Keratinocyte (primary cell): ENCODE results near the gene DIAPH3. TPM values are rescaled to one million over a fixed set of nuclear protein-coding genes. Genes with fewer than 3 reads are reported as not detected.
A peak's percentile ranks its signal among the peaks of the same experiment; 100 is the strongest.

Source experiments
- DNase-seq: peaks from one replicate; pipeline ENCODE4 v3.0.0-alpha.2; 2011; ENCODE audit warnings: low read depth, missing footprints, low spot score
- FAIRE-seq: peaks from 2 replicates; lab custom pipeline; 2011; peaks lifted over from hg19 to GRCh38; lab: Jason Lieb, UNC
- H2AFZ ChIP-seq: 2 replicates; pipeline ENCODE4 v1.6.0; 2012; ENCODE audit warnings: low read length, control low read depth, inconsistent platforms; ENCODE audit not compliant: control insufficient read depth
- H3K27ac ChIP-seq: 2 replicates; pipeline ENCODE4 v1.5.1; 2011; ENCODE audit warnings: low read length; ENCODE audit not compliant: control insufficient read depth, insufficient read depth
- H3K27me3 ChIP-seq: 3 replicates; pipeline ENCODE4 v1.6.0; 2011; ENCODE audit warnings: low read length; ENCODE audit not compliant: control insufficient read depth, insufficient read depth; ENCODE audit errors: extremely low read depth
- H3K36me3 ChIP-seq, 2 experiments: 2 replicates in 1 of 2; 3 replicates in 1 of 2; pipeline ENCODE4 v1.5.1; 2011; ENCODE audit warnings: low read length in 2 of 2, mild to moderate bottlenecking in 1 of 2; ENCODE audit not compliant: control insufficient read depth in 2 of 2, insufficient read depth in 2 of 2; ENCODE audit errors: extremely low read depth in 1 of 2
- H3K4me1 ChIP-seq: 3 replicates; pipeline ENCODE4 v1.5.1; 2011; ENCODE audit warnings: low read length; ENCODE audit not compliant: control insufficient read depth, insufficient read depth; ENCODE audit errors: extremely low read depth
- H3K4me2 ChIP-seq: 3 replicates; pipeline ENCODE4 v1.6.0; 2011; ENCODE audit warnings: low read depth, low read length; ENCODE audit not compliant: control insufficient read depth, insufficient read depth; ENCODE audit errors: extremely low read depth
- H3K4me3 ChIP-seq, 3 experiments: fragments of 200-600 bp in 1 of 3; sonication (generic) in 1 of 3; 2 replicates in 2 of 3; 3 replicates in 1 of 3; pipeline ENCODE4 v1.5.1; 2011 to 2016; ENCODE audit warnings: low read length in 3 of 3, mild to moderate bottlenecking in 3 of 3, control low read depth in 2 of 3, inconsistent platforms in 1 of 3, low read depth in 1 of 3, mixed read lengths in 1 of 3, mixed run types in 1 of 3, moderate library complexity in 1 of 3; ENCODE audit not compliant: control insufficient read depth in 2 of 3, insufficient read depth in 2 of 3; ENCODE audit errors: extremely low read depth in 1 of 3
- H3K79me2 ChIP-seq: 2 replicates; pipeline ENCODE4 v1.6.0; 2012; ENCODE audit warnings: low read length; ENCODE audit not compliant: control insufficient read depth, insufficient read depth
- H3K9ac ChIP-seq: 3 replicates; pipeline ENCODE4 v1.6.0; 2011; ENCODE audit warnings: low read length; ENCODE audit not compliant: control insufficient read depth, insufficient read depth; ENCODE audit errors: extremely low read depth
- H3K9me1 ChIP-seq: 3 replicates; pipeline ENCODE4 v1.6.0; 2011; ENCODE audit warnings: low read length; ENCODE audit not compliant: control insufficient read depth, insufficient read depth; ENCODE audit errors: extremely low read depth
- H3K9me3 ChIP-seq: 2 replicates; pipeline ENCODE4 v1.5.1; 2012; ENCODE audit warnings: low read depth, low read length; ENCODE audit not compliant: control insufficient read depth
- H4K20me1 ChIP-seq: 3 replicates; pipeline ENCODE4 v1.6.0; 2011; ENCODE audit warnings: low read length; ENCODE audit not compliant: control insufficient read depth, insufficient read depth; ENCODE audit errors: extremely low read depth
- CTCF ChIP-seq, 3 experiments: IDR thresholded peaks in 1 of 3; conservative IDR thresholded peaks in 1 of 3; optimal IDR thresholded peaks in 1 of 3; 2 replicates in 2 of 3; 3 replicates in 1 of 3; pipeline versions ENCODE3 to v1.5.1; 2011; ENCODE audit warnings: low read length in 3 of 3, mild to moderate bottlenecking in 3 of 3, moderate library complexity in 2 of 3, control low read depth in 1 of 3, inconsistent platforms in 1 of 3; ENCODE audit not compliant: insufficient read depth in 2 of 3; ENCODE audit errors: extremely low read depth in 1 of 3
- EZH2 ChIP-seq: IDR thresholded peaks from one replicate; pipeline ENCODE4 v1.6.1; 2012; ENCODE audit warnings: inconsistent platforms, mild to moderate bottlenecking, low read length, moderate library complexity
- dilution Hi-C: fragments of 300-500 bp; cut with MboI; formaldehyde crosslinking; loops from one replicate; pipeline ENCODE4 v1.7.0; 2020; ENCODE audit warnings: low sequenced_read_pairs; ENCODE audit not compliant: extremely low pct_ligation_motif_present
- polyA plus RNA-seq, 5 experiments: library from polyadenylated mRNA; depleted of rRNA in 3 of 5; stranded (reverse) in 3 of 5; stranded (forward) in 1 of 5; unstranded in 1 of 5; fragments of >200 nt; gene quantifications; 1 replicate in 1 of 5; 2 replicates in 3 of 5; 3 replicates in 1 of 5; pipeline versions ENCODE4 v1.2.1 to v1.2.3, GENCODE V29; 2011 to 2012; ENCODE audit warnings: missing spikeins in 2 of 5, low read depth in 1 of 5, low replicate concordance in 1 of 5

Gene DIAPH3
- polyA plus RNA-seq, 1 donor (not counting 4 experiments of a cell fraction or from before 2014, with no cell fraction given), result 9.0 TPM

GRCh38 chr13:59906413-59907049 is 257.2 kb downstream of the DIAPH3 start:
- H3K9me3 ChIP-seq, result no peaks in the 10 kb centered on the region
- no peaks in the 10 kb centered on the region for H3K9me1 ChIP-seq
- no peak overlapping the region for H2AFZ ChIP-seq
- H3K27ac ChIP-seq, result no peak overlapping the region
- no peak for FAIRE-seq
- no peaks in the 10 kb centered on the region for H3K27me3 ChIP-seq
- no peaks in the 10 kb centered on the region for H3K4me1 ChIP-seq
- dilution Hi-C loops, result no loop called here
- no peak overlapping the region for H3K4me2 ChIP-seq
- no peaks in the 10 kb centered on the region for H4K20me1 ChIP-seq
- no peaks in the 10 kb centered on the region for H3K36me3 ChIP-seq
- H3K4me3 ChIP-seq, result no peak overlapping the region
- TF ChIP-seq EZH2 (no peak), CTCF (optimal IDR thresholded peaks at IDR 0.05 in 1 of 3, IDR thresholded peaks at IDR 0.05 in 1 of 3, conservative IDR thresholded peaks at IDR 0.05 in 1 of 3; ENCODE audit: extremely low read depth in 1 of 3, insufficient read depth in 2 of 3, low read length in 3 of 3) (peak in 2 of 3 experiments; percentile 46 to 59)
- H3K79me2 ChIP-seq, result no peaks in the 10 kb centered on the region
- H3K9ac ChIP-seq, result no peak overlapping the region
- no peak for DNase-seq

- H3K4me2 ChIP-seq, result no peak overlapping the region
- H3K27ac ChIP-seq, result no peak overlapping the region
- dilution Hi-C loops, result no loop called here
- H3K36me3 ChIP-seq, result no peaks in the 10 kb centered on the region
- no peaks in the 10 kb centered on the region for H3K4me1 ChIP-seq
- H3K27me3 ChIP-seq, result no peaks in the 10 kb centered on the region
- no peak for DNase-seq
- H2AFZ ChIP-seq, result no peak overlapping the region
- no peaks in the 10 kb centered on the region for H4K20me1 ChIP-seq
- no peak overlapping the region for H3K4me3 ChIP-seq
- H3K9me1 ChIP-seq, result no peaks in the 10 kb centered on the region
- no peaks in the 10 kb centered on the region for H3K9me3 ChIP-seq
- no peaks in the 10 kb centered on the region for H3K79me2 ChIP-seq
- no peak overlapping the region for H3K9ac ChIP-seq
- TF ChIP-seq CTCF (optimal IDR thresholded peaks at IDR 0.05 in 1 of 3, IDR thresholded peaks at IDR 0.05 in 1 of 3, conservative IDR thresholded peaks at IDR 0.05 in 1 of 3; ENCODE audit: extremely low read depth in 1 of 3, insufficient read depth in 2 of 3, low read length in 3 of 3), result no peak
- no peak for TF ChIP-seq EZH2
- FAIRE-seq, result no peak
Measured at GRCh38 chr13:59901191-59901590, 262.5 kb downstream of the DIAPH3 start.
